K562 (cell line): ENCODE data around the gene RBPJL. TPM values are rescaled to one million over a fixed set of nuclear protein-coding genes. Genes with fewer than 3 reads are reported as not detected.

Experiments
- ADNP ChIP-seq: fragments of 200-800 bp; sonication (Bioruptor generic); IDR thresholded peaks from 2 replicates; pipeline ENCODE4 v1.6.1; 2016; ENCODE audit warnings: missing genetic modification characterization, missing compliant biosample characterization
- CHCHD3 ChIP-seq: fragments of 250-450 bp; sonication (Bioruptor Pico); IDR thresholded peaks from 2 replicates; pipeline ENCODE4 v2.1.2; 2022; ENCODE audit warnings: mild to moderate bottlenecking
- FOS ChIP-seq: IDR thresholded peaks from 3 replicates; pipeline ENCODE4 v1.6.1; 2011; ENCODE audit not compliant: insufficient read length; ENCODE audit errors: extremely low read depth
- GTF3C2 ChIP-seq: IDR thresholded peaks from 3 replicates; pipeline ENCODE4 v1.6.1; 2011; ENCODE audit warnings: borderline replicate concordance, mild to moderate bottlenecking, moderate library complexity; ENCODE audit not compliant: insufficient read length; ENCODE audit errors: extremely low read depth
- HIVEP1 ChIP-seq: fragments of 250-450 bp; sonication (Bioruptor Pico); IDR thresholded peaks from 2 replicates; pipeline ENCODE4 v1.4.0; 2020; ENCODE audit warnings: mild to moderate bottlenecking
- IRF9 ChIP-seq: fragments of 450-650 bp; IDR thresholded peaks from 2 replicates; pipeline ENCODE4 v1.6.1; 2016; ENCODE audit warnings: missing biosample characterization, missing genetic modification characterization
- KLF13 ChIP-seq: fragments of 450-650 bp; IDR thresholded peaks from 2 replicates; pipeline ENCODE4 v1.6.1; 2016; ENCODE audit warnings: missing genetic modification characterization, low read depth, mild to moderate bottlenecking, missing compliant biosample characterization, moderate library complexity, borderline replicate concordance
- MYBL2 ChIP-seq, 2 experiments: fragments of 450-650 bp in 1 of 2; sonication (generic) in 1 of 2; formaldehyde crosslinking in 1 of 2; IDR thresholded peaks; 2 replicates each; pipeline versions ENCODE4 v1.6.1 to v1.8.1; 2017 to 2022; ENCODE audit warnings: borderline replicate concordance in 1 of 2, inconsistent platforms in 1 of 2, low read depth in 1 of 2, mild to moderate bottlenecking in 1 of 2, missing genetic modification reagents in 1 of 2, moderate library complexity in 1 of 2
- OTX1 ChIP-seq: fragments of 450-650 bp; formaldehyde crosslinking; IDR thresholded peaks from 2 replicates; pipeline ENCODE4 v1.4.0; 2022; ENCODE audit warnings: mild to moderate bottlenecking
- POLR3G ChIP-seq: IDR thresholded peaks from 2 replicates; pipeline ENCODE4 v1.6.1; 2011; ENCODE audit not compliant: insufficient read length, insufficient replicate concordance; ENCODE audit errors: extremely low read depth
- RBFOX2 ChIP-seq: fragments of 200-400 bp; formaldehyde crosslinking; IDR thresholded peaks from 2 replicates; pipeline ENCODE4 v1.6.1; 2017; ENCODE audit warnings: low read depth, mild to moderate bottlenecking, low read length, moderate library complexity
- XRCC4 ChIP-seq: IDR thresholded peaks from one replicate; pipeline ENCODE4 v1.6.1; 2011; ENCODE audit not compliant: insufficient read depth, insufficient read length; ENCODE audit errors: extremely low read depth
- ZBTB33 ChIP-seq: sonication (generic); formaldehyde crosslinking; IDR thresholded peaks from 2 replicates; pipeline ENCODE4 v1.8.1; 2023; ENCODE audit warnings: mild to moderate bottlenecking, missing genetic modification reagents
- ZEB2 ChIP-seq: fragments of 450-650 bp; IDR thresholded peaks from 2 replicates; pipeline ENCODE4 v1.6.1; 2016
- ZNF518B ChIP-seq: fragments of 250-450 bp; sonication (Bioruptor Pico); IDR thresholded peaks from 2 replicates; pipeline ENCODE4 v1.5.0; 2021; ENCODE audit warnings: mild to moderate bottlenecking, moderate library complexity
- ZNF57 ChIP-seq: fragments of 450-650 bp; formaldehyde crosslinking; IDR thresholded peaks from 2 replicates; pipeline ENCODE4 v1.4.0; 2020; ENCODE audit warnings: mild to moderate bottlenecking, moderate library complexity
- ZNF766 ChIP-seq: fragments of 200-800 bp; sonication (Bioruptor generic); conservative IDR thresholded peaks from 2 replicates; pipeline ENCODE4 v1.6.1; 2016; ENCODE audit warnings: missing genetic modification characterization, missing compliant biosample characterization
- ZNF79 ChIP-seq: fragments of 250-450 bp; sonication (Bioruptor Pico); IDR thresholded peaks from 2 replicates; pipeline ENCODE4 v1.4.0; 2020; ENCODE audit warnings: low read depth, mild to moderate bottlenecking, moderate library complexity
- polyA plus RNA-seq, 8 experiments: library from polyadenylated mRNA; depleted of rRNA in 4 of 8; stranded (reverse) in 5 of 8; unstranded in 3 of 8; fragments of >200 nt; fragmentation: Nextera tagmentation in 2 of 8; fragmentation: Illumina TruSeq in 1 of 8; extraction: Ambion mirVana in 2 of 8; extraction: Trizol in 1 of 8; gene quantifications; 2 replicates each; pipeline versions ENCODE4 v1.2.1 to v1.2.3, GENCODE V29; 2011 to 2014; ENCODE audit warnings: inconsistent platforms in 1 of 8, missing spikeins in 1 of 8
- total RNA-seq, 7 experiments: library from RNA; depleted of rRNA in 6 of 7; stranded (reverse); fragments of >200 nt in 6 of 7; fragmentation: Illumina TruSeq in 2 of 7; extraction: Trizol in 2 of 7; gene quantifications; 2 replicates each; pipeline versions ENCODE4 v1.2.1 to v1.2.3, GENCODE V29; 2011 to 2021; ENCODE audit warnings: low replicate concordance in 1 of 7

Gene RBPJL
- total and polyA plus RNA-seq, 9 of the 15 experiments (the other 6 are each of a cell fraction or from before 2014, with no cell fraction given) = not detected

- TF ChIP-seq KLF13 (peak; percentile 34; the same call in 1 of the 2 replicates), FOS (no peak), GTF3C2 (no peak), ADNP (tag) (no peak), ZNF518B (CRISPR knock-in tag) (no peak), POLR3G (no peak), CHCHD3 (CRISPR knock-in tag) (no peak), ZNF766 (CRISPR knock-in tag) (no peak), OTX1 (no peak), XRCC4 (no peak), MYBL2 (IDR thresholded peaks at IDR 0.05; ENCODE audit: low read depth) (no peak), MYBL2 (CRISPR knock-in tag; IDR thresholded peaks at IDR 0.05; ENCODE audit: borderline replicate concordance) (no peak), HIVEP1 (no peak), ZNF57 (no peak), ZNF79 (CRISPR knock-in tag) (no peak), ZEB2 (0 out of 2 replicates have a peak, but pooled peaks have one; percentile 54), IRF9 (tag) (no peak), RBFOX2 (peak; percentile 98), ZBTB33 (CRISPR knock-in tag) (no peak)
Measured at GRCh38 chr20:45362804-45363610, 56.4 kb downstream of the RBPJL start, which contains the start of gene SYS1 (continued).
